Fibroblast of mammary gland (primary cell): ENCODE data around the gene MTURN.

Experiments used
- DNase-seq: peaks from one replicate; pipeline ENCODE4 v3.0.0-alpha.2; 2010; ENCODE audit warnings: low read depth
- H3K4me3 ChIP-seq: 2 replicates; pipeline ENCODE4 v1.5.1; 2011; ENCODE audit warnings: low read depth, mild to moderate bottlenecking, low read length, moderate library complexity; ENCODE audit not compliant: control insufficient read depth
- TF ChIP-seq, protein P1 (sequence below): conservative IDR thresholded peaks from 2 replicates; pipeline ENCODE4 v1.5.1; 2011; ENCODE audit warnings: low read depth, low read length, inconsistent platforms; ENCODE audit not compliant: control insufficient read depth, insufficient read depth

MTURN gene

GRCh38 chr7:30114536-30115238, 20.1 kb upstream of the MTURN start:
- TF ChIP-seq, protein P1, sequence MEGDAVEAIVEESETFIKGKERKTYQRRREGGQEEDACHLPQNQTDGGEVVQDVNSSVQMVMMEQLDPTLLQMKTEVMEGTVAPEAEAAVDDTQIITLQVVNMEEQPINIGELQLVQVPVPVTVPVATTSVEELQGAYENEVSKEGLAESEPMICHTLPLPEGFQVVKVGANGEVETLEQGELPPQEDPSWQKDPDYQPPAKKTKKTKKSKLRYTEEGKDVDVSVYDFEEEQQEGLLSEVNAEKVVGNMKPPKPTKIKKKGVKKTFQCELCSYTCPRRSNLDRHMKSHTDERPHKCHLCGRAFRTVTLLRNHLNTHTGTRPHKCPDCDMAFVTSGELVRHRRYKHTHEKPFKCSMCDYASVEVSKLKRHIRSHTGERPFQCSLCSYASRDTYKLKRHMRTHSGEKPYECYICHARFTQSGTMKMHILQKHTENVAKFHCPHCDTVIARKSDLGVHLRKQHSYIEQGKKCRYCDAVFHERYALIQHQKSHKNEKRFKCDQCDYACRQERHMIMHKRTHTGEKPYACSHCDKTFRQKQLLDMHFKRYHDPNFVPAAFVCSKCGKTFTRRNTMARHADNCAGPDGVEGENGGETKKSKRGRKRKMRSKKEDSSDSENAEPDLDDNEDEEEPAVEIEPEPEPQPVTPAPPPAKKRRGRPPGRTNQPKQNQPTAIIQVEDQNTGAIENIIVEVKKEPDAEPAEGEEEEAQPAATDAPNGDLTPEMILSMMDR: no peak
- no peak overlapping the region for H3K4me3 ChIP-seq

DNA sequence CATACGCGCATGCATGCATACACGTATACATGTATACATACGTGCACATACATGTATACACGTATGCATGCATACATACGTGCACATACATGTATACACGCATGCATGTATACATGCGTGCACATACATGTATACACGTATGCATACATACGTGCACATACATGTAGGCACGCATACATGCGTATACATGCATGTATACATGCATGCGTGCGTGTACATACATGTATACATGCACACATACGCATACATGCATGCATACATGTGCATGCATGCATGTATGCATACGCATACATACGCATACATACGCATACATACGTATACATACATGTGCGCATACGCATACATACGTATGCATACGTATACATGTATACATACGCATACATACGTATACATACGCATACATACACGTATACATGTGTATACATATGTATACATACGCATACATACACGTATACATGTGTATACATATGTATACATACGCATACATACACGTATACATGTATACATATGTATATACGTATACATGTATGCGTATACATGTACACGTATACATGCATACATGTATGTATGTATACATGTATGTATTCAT, 19.0 kb upstream of the MTURN start:
- TF ChIP-seq, protein P1: no peak
- no peak overlapping the region for H3K4me3 ChIP-seq

More at GRCh38 chr7:30114536-30115238, 20.1 kb upstream of the MTURN start:
- no peak for DNase-seq

GRCh38 chr7:30116771-30117170, 18.0 kb upstream of the MTURN start:
- no peak overlapping the region for H3K4me3 ChIP-seq
- TF ChIP-seq, protein P1: no peak
- peak; percentile 47 for DNase-seq

More for the DNA sequence above, 19.0 kb upstream of the MTURN start:
- DNase-seq: no peak

- TF ChIP-seq, protein P1: no peak
- no peak for DNase-seq
- H3K4me3 ChIP-seq: no peak overlapping the region
These were observed 16.9 kb upstream of the MTURN start for GRCh38 chr7:30117896-30118295.

- no peak for DNase-seq
- H3K4me3 ChIP-seq: no peak overlapping the region
- TF ChIP-seq, protein P1: no peak
These were observed 14.8 kb upstream of the MTURN start for GRCh38 chr7:30119890-30120577.

DNA sequence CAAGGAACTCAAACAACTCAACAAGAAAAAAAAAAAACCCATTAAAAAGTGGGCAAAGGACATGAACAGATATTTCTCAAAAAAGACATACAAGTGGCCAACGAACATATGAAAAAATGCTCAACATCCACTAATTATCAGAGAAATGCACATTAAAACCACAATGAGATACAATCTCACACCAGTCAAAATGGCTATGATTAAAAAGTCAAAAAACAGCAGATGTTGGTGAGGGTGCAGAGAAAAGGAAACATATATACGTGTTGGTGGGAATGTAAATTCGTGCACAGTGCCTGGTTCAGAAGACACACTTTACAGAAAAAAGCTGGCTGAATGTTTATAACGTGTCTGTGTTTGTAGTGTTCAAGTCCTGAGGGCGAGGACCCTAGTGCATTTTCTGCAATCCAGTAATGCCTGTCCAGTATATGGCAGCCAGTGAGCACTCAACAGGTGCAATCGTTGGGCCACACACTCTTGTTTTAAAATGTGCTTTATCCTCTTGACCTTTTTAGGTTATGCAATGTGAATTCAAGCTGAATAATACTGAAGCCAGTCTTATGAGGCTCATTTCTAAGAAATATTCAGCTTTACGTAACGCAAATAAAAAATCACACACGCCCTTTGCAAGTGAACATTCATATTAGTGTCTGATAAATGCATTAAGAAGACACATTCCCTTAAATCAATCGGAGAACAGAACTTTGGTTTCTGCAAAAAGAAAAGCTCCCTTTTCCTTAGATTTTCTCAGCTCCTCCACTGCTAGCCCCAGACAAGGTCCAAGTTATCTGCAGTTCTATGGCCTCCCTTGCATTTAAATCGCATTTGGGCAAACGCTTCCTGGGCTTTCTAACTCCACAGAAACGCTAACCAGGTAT, 813 bp upstream of the MTURN start:
- DNase-seq: no peak
- TF ChIP-seq, protein P1: no peak
- H3K4me3 ChIP-seq: peak overlapping the region; percentile 67
